IPS-NIHi11 (cell line): ENCODE measurements around the gene NEK5.
"Not testable (repeated sequence)": the region's sequence is repeated elsewhere in the genome, so short reads cannot be mapped to it uniquely, and the experiment has no call there.

ENCODE experiments used
- DNase-seq: peaks from one replicate; pipeline ENCODE4 v3.0.0; 2012; ENCODE audit warnings: mixed read lengths, low spot score

NEK5 gene

GRCh38 chr13:52061587-52061986 lies 67.3 kb downstream of the NEK5 start:
- DNase-seq = no peak

- DNase-seq = not testable (repeated sequence)
Observed at GRCh38 chr13:52061064-52061463, 67.8 kb downstream of the NEK5 start.

GRCh38 chr13:52053460-52053859 lies 75.4 kb downstream of the NEK5 start:
- DNase-seq = peak; percentile 17

GRCh38 chr13:52051400-52051799 lies 77.5 kb downstream of the NEK5 start:
- DNase-seq = no peak

GRCh38 chr13:52048516-52048915 lies 80.4 kb downstream of the NEK5 start:
- DNase-seq = no peak

- DNase-seq = no peak
Observed at GRCh38 chr13:52047463-52047862, 81.4 kb downstream of the NEK5 start.

GRCh38 chr13:52043675-52044074 lies 85.2 kb downstream of the NEK5 start:
- DNase-seq = no peak

GRCh38 chr13:52036037-52036436 lies 92.8 kb downstream of the NEK5 start:
- DNase-seq = no peak

GRCh38 chr13:52034616-52035226 lies 94.2 kb downstream of the NEK5 start:
- DNase-seq = no peak

- DNase-seq = no peak
Observed at GRCh38 chr13:52033039-52033438, 95.8 kb downstream of the NEK5 start.

- DNase-seq = not testable (repeated sequence)
Observed at GRCh38 chr13:52030401-52030800, 98.5 kb downstream of the NEK5 start.

GRCh38 chr13:52029569-52029968 lies 99.3 kb downstream of the NEK5 start:
- DNase-seq = no peak

GRCh38 chr13:52027832-52028231 lies 101.0 kb downstream of the NEK5 start:
- DNase-seq = no peak

GRCh38 chr13:52026246-52026626 lies 102.6 kb downstream of the NEK5 start:
- peak; percentile 14 for DNase-seq

- DNase-seq = no peak
Observed at GRCh38 chr13:52025475-52026245, 103.2 kb downstream of the NEK5 start.

- DNase-seq = no peak
Observed at GRCh38 chr13:52024481-52024880, 104.4 kb downstream of the NEK5 start, which contains the start of gene UTP14C. Gene UTP14C, plus strand, starts transcription at chr13:52024691. Its CDS starts 4,114 bp downstream, at chr13:52028805.

- no peak for DNase-seq
Observed at GRCh38 chr13:52022356-52022755, 106.5 kb downstream of the NEK5 start.

GRCh38 chr13:52020191-52020590 lies 108.7 kb downstream of the NEK5 start:
- no peak for DNase-seq

- no peak for DNase-seq
Observed at GRCh38 chr13:52016296-52016695, 112.6 kb downstream of the NEK5 start.

GRCh38 chr13:52012512-52012836 lies 116.4 kb downstream of the NEK5 start:
- DNase-seq = no peak

- DNase-seq = peak; percentile 98
Observed at GRCh38 chr13:52011632-52012511, 117.0 kb downstream of the NEK5 start, which contains the start of gene ALG11. Gene ALG11, plus strand, starts transcription at chr13:52012398. Its CDS starts 21 bp downstream, at chr13:52012419.

GRCh38 chr13:52010890-52011631 lies 117.8 kb downstream of the NEK5 start, which contains the start of gene ATP7B:
Gene ATP7B, minus strand, starts transcription at chr13:52011450. Its CDS starts 113 bp downstream, at chr13:52011337.
- DNase-seq = peak; percentile 62
